HEK293T (cell line): ENCODE measurements around the gene PTDSS2.

ENCODE experiments used
- CTCF ChIA-PET: fragments of 350-600 bp; formaldehyde crosslinking; extraction: SDS; loops from one replicate; lab custom pipeline; 2021; ENCODE audit warnings: antibody characterized with exemption, inconsistent platforms; lab: Yijun Ruan, JAX
- POLR2A ChIA-PET: fragments of 350-600 bp; formaldehyde crosslinking; extraction: SDS; loops from one replicate; lab custom pipeline; 2020; ENCODE audit warnings: antibody characterized with exemption, inconsistent platforms; lab: Yijun Ruan, JAX
- DNase-seq: peaks from one replicate; pipeline ENCODE4 v3.0.0; 2012; ENCODE audit warnings: mixed read lengths; ENCODE audit errors: extremely low spot score
- ARNT ChIP-seq: fragments of 450-650 bp; IDR thresholded peaks from 2 replicates; pipeline ENCODE4 v1.6.1; 2017; ENCODE audit warnings: mild to moderate bottlenecking
- BHLHE40 ChIP-seq: fragments of 450-650 bp; IDR thresholded peaks from 2 replicates; pipeline ENCODE4 v1.6.1; 2016; ENCODE audit warnings: mild to moderate bottlenecking, moderate library complexity, borderline replicate concordance
- CTBP1 ChIP-seq: fragments of 450-650 bp; IDR thresholded peaks from 2 replicates; pipeline ENCODE4 v1.6.1; 2016; ENCODE audit warnings: borderline replicate concordance
- ELF4 ChIP-seq: fragments of 450-650 bp; IDR thresholded peaks from 2 replicates; pipeline ENCODE4 v1.6.1; 2017; ENCODE audit warnings: antibody characterized with exemption
- FOXA1 ChIP-seq: fragments of 450-650 bp; IDR thresholded peaks from 2 replicates; pipeline ENCODE4 v1.6.1; 2016; ENCODE audit warnings: mild to moderate bottlenecking
- FOXK2 ChIP-seq: fragments of 450-650 bp; IDR thresholded peaks from 2 replicates; pipeline ENCODE4 v1.6.1; 2016; ENCODE audit warnings: mild to moderate bottlenecking
- FOXM1 ChIP-seq: fragments of 450-650 bp; IDR thresholded peaks from 2 replicates; pipeline ENCODE4 v1.6.1; 2017; ENCODE audit warnings: mild to moderate bottlenecking, borderline replicate concordance
- HDGF ChIP-seq: fragments of 450-650 bp; IDR thresholded peaks from 2 replicates; pipeline ENCODE4 v1.6.1; 2017; ENCODE audit warnings: antibody characterized with exemption, borderline replicate concordance
- L3MBTL2 ChIP-seq: fragments of 450-650 bp; conservative IDR thresholded peaks from 2 replicates; pipeline ENCODE4 v1.6.1; 2016; ENCODE audit warnings: mild to moderate bottlenecking
- LEF1 ChIP-seq: fragments of 450-650 bp; IDR thresholded peaks from 2 replicates; pipeline ENCODE4 v1.6.1; 2017; ENCODE audit warnings: mild to moderate bottlenecking, borderline replicate concordance
- NFRKB ChIP-seq: fragments of 450-650 bp; IDR thresholded peaks from 2 replicates; pipeline ENCODE4 v1.6.1; 2016; ENCODE audit warnings: mild to moderate bottlenecking, moderate library complexity
- PKNOX1 ChIP-seq: fragments of 450-650 bp; IDR thresholded peaks from 2 replicates; pipeline ENCODE4 v1.6.1; 2016
- SP1 ChIP-seq: fragments of 450-650 bp; IDR thresholded peaks from 2 replicates; pipeline ENCODE4 v1.6.1; 2017
- SUZ12 ChIP-seq: fragments of 450-650 bp; IDR thresholded peaks from 2 replicates; pipeline ENCODE4 v1.6.1; 2016; ENCODE audit warnings: mild to moderate bottlenecking
- TARDBP ChIP-seq: fragments of 450-650 bp; IDR thresholded peaks from 2 replicates; pipeline ENCODE4 v1.6.1; 2016
- ZNF384 ChIP-seq: fragments of 450-650 bp; IDR thresholded peaks from 2 replicates; pipeline ENCODE4 v1.6.1; 2016

The PTDSS2 gene

GRCh38 chr11:461626-462025 lies 11.5 kb downstream of the PTDSS2 start:
- ChIA-PET POLR2A (no interaction called here), CTCF (no interaction called here)
- TF ChIP-seq CTBP1 (no peak), SP1 (no peak), NFRKB (no peak), ELF4 (no peak), BHLHE40 (no peak), FOXK2 (no peak), SUZ12 (no peak), FOXM1 (no peak), HDGF (no peak), ARNT (no peak), LEF1 (no peak), FOXA1 (no peak), TARDBP (no peak), L3MBTL2 (no peak), PKNOX1 (no peak), ZNF384 (no peak)
- no peak for DNase-seq

- TF ChIP-seq BHLHE40, result no peak
- TF ChIP-seq LEF1, result no peak
- no peak for TF ChIP-seq FOXA1
- TF ChIP-seq CTBP1, result no peak
- no peak for TF ChIP-seq L3MBTL2
- no peak for TF ChIP-seq ELF4
- TF ChIP-seq ZNF384, result no peak
- no peak for TF ChIP-seq FOXK2
- TF ChIP-seq PKNOX1, result no peak
- TF ChIP-seq TARDBP, result no peak
- no peak for TF ChIP-seq ARNT
- no peak for TF ChIP-seq HDGF
- no peak for TF ChIP-seq SUZ12
- no peak for TF ChIP-seq NFRKB
- TF ChIP-seq FOXM1, result no peak
- TF ChIP-seq SP1, result no peak
- ChIA-PET POLR2A (interaction anchor here (0.6 kb wide), 1 partner anchor 284 kb away, joined by 4 read pairs; no protein-coding TSS in a partner anchor), CTCF (no interaction called here)
- no peak for DNase-seq
Measured at GRCh38 chr11:462107-462890, 12.2 kb downstream of the PTDSS2 start.

GRCh38 chr11:464316-464715 lies 14.2 kb downstream of the PTDSS2 start:
- TF ChIP-seq NFRKB, result no peak
- no peak for TF ChIP-seq FOXA1
- no peak for TF ChIP-seq ZNF384
- no peak for TF ChIP-seq BHLHE40
- TF ChIP-seq FOXM1, result no peak
- no peak for TF ChIP-seq SUZ12
- TF ChIP-seq TARDBP, result no peak
- TF ChIP-seq CTBP1, result no peak
- TF ChIP-seq SP1, result no peak
- TF ChIP-seq LEF1, result no peak
- TF ChIP-seq HDGF, result no peak
- no peak for TF ChIP-seq ARNT
- TF ChIP-seq PKNOX1, result no peak
- no peak for TF ChIP-seq L3MBTL2
- TF ChIP-seq ELF4, result no peak
- TF ChIP-seq FOXK2, result no peak
- ChIA-PET CTCF (no interaction called here), POLR2A (interaction anchor here (1.0 kb wide), 1 partner anchor 52 kb away, joined by 3 read pairs; no protein-coding TSS in a partner anchor)
- no peak for DNase-seq

GRCh38 chr11:465896-466530 lies 15.9 kb downstream of the PTDSS2 start:
- TF ChIP-seq FOXA1 (no peak), LEF1 (no peak), ELF4 (no peak), BHLHE40 (no peak), SP1 (no peak), L3MBTL2 (no peak), NFRKB (no peak), CTBP1 (no peak), ZNF384 (no peak), HDGF (no peak), ARNT (no peak), SUZ12 (no peak), FOXK2 (no peak), FOXM1 (no peak)
- ChIA-PET CTCF (no interaction called here), POLR2A (interaction anchor here (1.2 kb wide), 1 partner anchor 16 kb away, joined by 4 read pairs; no protein-coding TSS in a partner anchor)
- no peak for DNase-seq

GRCh38 chr11:468036-468435 lies 18.0 kb downstream of the PTDSS2 start:
- no peak for TF ChIP-seq ARNT
- no peak for TF ChIP-seq FOXM1
- no peak for TF ChIP-seq HDGF
- TF ChIP-seq L3MBTL2, result no peak
- no peak for TF ChIP-seq ZNF384
- TF ChIP-seq FOXK2, result no peak
- TF ChIP-seq PKNOX1, result no peak
- no peak for TF ChIP-seq BHLHE40
- no peak for TF ChIP-seq TARDBP
- TF ChIP-seq FOXA1, result no peak
- no peak for TF ChIP-seq ELF4
- TF ChIP-seq NFRKB, result no peak
- ChIA-PET POLR2A (no interaction called here), CTCF (no interaction called here)
- no peak for DNase-seq
